Cardiac muscle cell (in vitro differentiated cells and primary cell): Measurements from ENCODE around the gene SNAPC4. TPM values are rescaled to one million over a fixed set of nuclear protein-coding genes. Genes with fewer than 3 reads are reported as not detected.

Experiments
- DNase-seq, 2 donors: peaks; one replicate each; pipeline versions ENCODE4 v3.0.0 to v3.0.0-alpha.2; 2010 to 2017; ENCODE audit warnings: low read depth in 1 of 2, low spot score in 1 of 2
- H3K27ac ChIP-seq: fragments of 200-600 bp; sonication (generic); 2 replicates; pipeline ENCODE4 v1.5.1; 2016
- H3K27me3 ChIP-seq: fragments of 200-600 bp; sonication (generic); 2 replicates; pipeline ENCODE4 v1.6.0; 2016; ENCODE audit warnings: control low read depth
- H3K36me3 ChIP-seq: fragments of 200-600 bp; sonication (generic); 2 replicates; pipeline ENCODE4 v1.5.1; 2016; ENCODE audit warnings: control low read depth
- H3K4me1 ChIP-seq: fragments of 200-600 bp; sonication (generic); 2 replicates; pipeline ENCODE4 v1.8.1; 2017; ENCODE audit warnings: low read depth, mild to moderate bottlenecking, mixed run types
- H3K4me3 ChIP-seq: fragments of 200-600 bp; sonication (generic); 2 replicates; pipeline ENCODE4 v1.5.1; 2016; ENCODE audit warnings: mild to moderate bottlenecking
- H3K9me3 ChIP-seq: fragments of 200-600 bp; sonication (generic); 2 replicates; pipeline ENCODE4 v1.5.1; 2017; ENCODE audit warnings: low read depth, mild to moderate bottlenecking, control low read depth
- CTCF ChIP-seq: IDR thresholded peaks from 2 replicates; pipeline ENCODE4 v1.5.1; 2012; ENCODE audit warnings: low read depth, mild to moderate bottlenecking, low read length
- polyA plus RNA-seq: library from polyadenylated mRNA; unstranded; fragments of >200 nt; fragmentation: Nextera tagmentation; extraction: Ambion mirVana; gene quantifications from 2 replicates; pipeline ENCODE4 v1.2.1, GENCODE V29; 2016
- total RNA-seq: library from RNA; depleted of rRNA; stranded (reverse); fragments of >200 nt; gene quantifications from 2 replicates; pipeline ENCODE4 v1.2.3, GENCODE V29; 2016

SNAPC4 gene
- total and polyA plus RNA-seq, 2 experiments from 2014 or later, result 7.7 to 12.7 TPM

- H3K9me3 ChIP-seq, result no peaks in the 10 kb centered on the region
- peaks cover 28% of the 10 kb centered on the region for H3K36me3 ChIP-seq
- no peak overlapping the region for H3K4me3 ChIP-seq
- TF ChIP-seq CTCF, result no peak
- no peak for DNase-seq
- no peak overlapping the region for H3K27ac ChIP-seq
- H3K4me1 ChIP-seq, result no peaks in the 10 kb centered on the region
- H3K27me3 ChIP-seq, result no peaks in the 10 kb centered on the region
Observed at GRCh38 chr9:136424750-136425362, 24.9 kb upstream of the SNAPC4 start.

- no peak for DNase-seq
- no peak for TF ChIP-seq CTCF
- Histone ChIP-seq H3K36me3 (peaks cover 27% of the 10 kb centered on the region), H3K27ac (no peak overlapping the region), H3K4me3 (no peak overlapping the region), H3K27me3 (no peaks in the 10 kb centered on the region), H3K9me3 (no peaks in the 10 kb centered on the region), H3K4me1 (no peaks in the 10 kb centered on the region)
Observed at GRCh38 chr9:136423432-136424146, 23.6 kb upstream of the SNAPC4 start.

GRCh38 chr9:136422876-136423275 lies 22.9 kb upstream of the SNAPC4 start:
- Histone ChIP-seq H3K4me1 (no peaks in the 10 kb centered on the region), H3K36me3 (peaks cover 33% of the 10 kb centered on the region), H3K27ac (no peak overlapping the region), H3K9me3 (no peaks in the 10 kb centered on the region), H3K4me3 (no peak overlapping the region), H3K27me3 (no peaks in the 10 kb centered on the region)
- no peak for DNase-seq
- no peak for TF ChIP-seq CTCF

- DNase-seq, result no peak
- Histone ChIP-seq H3K4me1 (no peaks in the 10 kb centered on the region), H3K27ac (no peak overlapping the region), H3K9me3 (no peaks in the 10 kb centered on the region), H3K4me3 (no peak overlapping the region), H3K27me3 (no peaks in the 10 kb centered on the region), H3K36me3 (peaks cover 39% of the 10 kb centered on the region)
- TF ChIP-seq CTCF, result no peak
Observed at GRCh38 chr9:136421791-136422190, 21.8 kb upstream of the SNAPC4 start.

- H3K36me3 ChIP-seq, result peaks cover 51% of the 10 kb centered on the region
- no peak overlapping the region for H3K4me3 ChIP-seq
- H3K27ac ChIP-seq, result no peak overlapping the region
- H3K4me1 ChIP-seq, result no peaks in the 10 kb centered on the region
- H3K27me3 ChIP-seq, result no peaks in the 10 kb centered on the region
- DNase-seq, result no peak
- no peaks in the 10 kb centered on the region for H3K9me3 ChIP-seq
- no peak for TF ChIP-seq CTCF
Observed at GRCh38 chr9:136419092-136419420, 19.1 kb upstream of the SNAPC4 start.
